Activated B cell treated with CpG ODN at 0.5 μM for 24 hours (primary cell): ENCODE measurements around the gene GPATCH2. TPM values are rescaled to one million over a fixed set of nuclear protein-coding genes. Genes with fewer than 3 reads are reported as not detected.

Experiments
- ATAC-seq: fragments of 200-7000 bp; cut with Tn5 transposase; one replicate; pipeline ENCODE4 v1.10.0; 2021; ENCODE audit warnings: low read depth, mild to moderate bottlenecking, moderate library complexity
- CTCF ChIA-PET: fragments of 350-600 bp; sonication (Branson Sonifier 250); formaldehyde crosslinking; loops from one replicate; lab custom pipeline; 2021; ENCODE audit warnings: antibody characterized with exemption; lab: Charles Lee
- POLR2A ChIA-PET: fragments of 350-600 bp; sonication (Branson Sonifier 250); formaldehyde crosslinking; loops from one replicate; lab custom pipeline; 2021; ENCODE audit warnings: antibody characterized with exemption; lab: Charles Lee
- DNase-seq: peaks from one replicate; pipeline ENCODE4 v3.0.0; 2022
- H3K27ac Mint-ChIP-seq: one replicate; pipeline ENCODE4 v1.8.0; 2020; ENCODE audit warnings: mixed read lengths
- H3K27me3 Mint-ChIP-seq: one replicate; pipeline ENCODE4 v1.8.0; 2021; ENCODE audit warnings: mixed read lengths
- H3K36me3 Mint-ChIP-seq: one replicate; pipeline ENCODE4 v1.8.0; 2021; ENCODE audit warnings: low read depth, mixed read lengths
- H3K4me1 Mint-ChIP-seq: one replicate; pipeline ENCODE4 v1.8.0; 2021; ENCODE audit warnings: mixed read lengths
- H3K4me3 Mint-ChIP-seq: one replicate; pipeline ENCODE4 v1.8.0; 2020; ENCODE audit warnings: mild to moderate bottlenecking, mixed read lengths
- H3K9me3 Mint-ChIP-seq: one replicate; pipeline ENCODE4 v1.8.0; 2020; ENCODE audit warnings: mixed read lengths
- intact Hi-C: fragments of 100-400 bp; cut with micrococcal nuclease; formaldehyde crosslinking; loops from one replicate; pipeline ENCODE4 v1.15.1; 2024
- total RNA-seq: library from RNA; stranded (reverse); gene quantifications from 2 replicates; pipeline ENCODE4 v1.2.3, GENCODE V29; 2022
- TF ChIP-seq, protein P1 (sequence below): fragments of 200-600 bp; IDR thresholded peaks from one replicate; pipeline ENCODE4 v1.8.0; 2022; ENCODE audit warnings: antibody characterized with exemption, mild to moderate bottlenecking

GPATCH2 gene
- total RNA-seq, 1 donor from 2014 or later, result 17.5 TPM

GRCh38 chr1:217449370-217449769 lies 181.5 kb downstream of the GPATCH2 start:
- TF ChIP-seq, protein P1, sequence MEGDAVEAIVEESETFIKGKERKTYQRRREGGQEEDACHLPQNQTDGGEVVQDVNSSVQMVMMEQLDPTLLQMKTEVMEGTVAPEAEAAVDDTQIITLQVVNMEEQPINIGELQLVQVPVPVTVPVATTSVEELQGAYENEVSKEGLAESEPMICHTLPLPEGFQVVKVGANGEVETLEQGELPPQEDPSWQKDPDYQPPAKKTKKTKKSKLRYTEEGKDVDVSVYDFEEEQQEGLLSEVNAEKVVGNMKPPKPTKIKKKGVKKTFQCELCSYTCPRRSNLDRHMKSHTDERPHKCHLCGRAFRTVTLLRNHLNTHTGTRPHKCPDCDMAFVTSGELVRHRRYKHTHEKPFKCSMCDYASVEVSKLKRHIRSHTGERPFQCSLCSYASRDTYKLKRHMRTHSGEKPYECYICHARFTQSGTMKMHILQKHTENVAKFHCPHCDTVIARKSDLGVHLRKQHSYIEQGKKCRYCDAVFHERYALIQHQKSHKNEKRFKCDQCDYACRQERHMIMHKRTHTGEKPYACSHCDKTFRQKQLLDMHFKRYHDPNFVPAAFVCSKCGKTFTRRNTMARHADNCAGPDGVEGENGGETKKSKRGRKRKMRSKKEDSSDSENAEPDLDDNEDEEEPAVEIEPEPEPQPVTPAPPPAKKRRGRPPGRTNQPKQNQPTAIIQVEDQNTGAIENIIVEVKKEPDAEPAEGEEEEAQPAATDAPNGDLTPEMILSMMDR, result no peak
- intact Hi-C loops, result no loop called here
- DNase-seq, result no peak
- no peak overlapping the region for H3K4me3 Mint-ChIP-seq
- ChIA-PET CTCF (no interaction called here), POLR2A (no interaction called here)
- no peak for ATAC-seq
- H3K4me1 Mint-ChIP-seq, result no peaks in the 10 kb centered on the region
- H3K36me3 Mint-ChIP-seq, result peaks cover 14% of the 10 kb centered on the region
- H3K9me3 Mint-ChIP-seq, result no peaks in the 10 kb centered on the region
- no peaks in the 10 kb centered on the region for H3K27me3 Mint-ChIP-seq
- H3K27ac Mint-ChIP-seq, result no peak overlapping the region

DNA sequence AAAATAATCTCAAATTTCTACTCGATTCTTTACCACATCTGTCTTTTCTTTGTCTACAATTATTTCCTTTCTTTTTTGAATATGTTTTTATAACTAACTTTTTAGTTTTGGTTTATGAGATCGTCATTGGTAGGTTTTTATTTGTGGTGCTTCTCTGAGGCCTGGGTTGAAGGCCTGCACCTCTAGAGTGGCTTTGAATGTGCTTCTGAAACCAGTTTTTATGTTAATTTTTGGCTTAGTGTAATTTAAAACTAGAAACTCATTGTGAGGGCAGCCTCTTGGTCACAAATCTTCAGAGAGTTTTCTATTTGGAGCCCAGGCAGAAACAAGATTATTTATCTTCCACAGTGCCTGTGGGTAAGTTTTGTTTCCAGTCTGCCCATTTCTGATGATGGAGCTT lies 187.0 kb downstream of the GPATCH2 start:
- intact Hi-C loops, result no loop called here
- H3K36me3 Mint-ChIP-seq, result peaks cover 25% of the 10 kb centered on the region

GRCh38 chr1:217437376-217437775 lies 193.5 kb downstream of the GPATCH2 start:
- TF ChIP-seq, protein P1, result no peak
- no peaks in the 10 kb centered on the region for H3K27me3 Mint-ChIP-seq
- H3K4me3 Mint-ChIP-seq, result no peak overlapping the region
- ATAC-seq (no peak), DNase-seq (no peak)
- peaks cover 27% of the 10 kb centered on the region for H3K36me3 Mint-ChIP-seq
- intact Hi-C loops, result loop anchor here (10.0 kb wide), 1 partner anchor 307 kb away; no protein-coding TSS in a partner anchor
- H3K9me3 Mint-ChIP-seq, result peaks cover 6% of the 10 kb centered on the region
- ChIA-PET CTCF (no interaction called here), POLR2A (no interaction called here)
- H3K27ac Mint-ChIP-seq, result no peak overlapping the region
- no peaks in the 10 kb centered on the region for H3K4me1 Mint-ChIP-seq

More for the DNA sequence above, 187.0 kb downstream of the GPATCH2 start:
- Mint-ChIP-seq H3K4me1 (no peaks in the 10 kb centered on the region), H3K9me3 (peaks cover 5% of the 10 kb centered on the region), H3K27me3 (no peaks in the 10 kb centered on the region), H3K27ac (no peak overlapping the region), H3K4me3 (no peak overlapping the region)
- CTCF ChIA-PET, result no interaction called here
- no peak for DNase-seq
- ATAC-seq, result no peak
- TF ChIP-seq, protein P1, result no peak
- POLR2A ChIA-PET, result no interaction called here

DNA sequence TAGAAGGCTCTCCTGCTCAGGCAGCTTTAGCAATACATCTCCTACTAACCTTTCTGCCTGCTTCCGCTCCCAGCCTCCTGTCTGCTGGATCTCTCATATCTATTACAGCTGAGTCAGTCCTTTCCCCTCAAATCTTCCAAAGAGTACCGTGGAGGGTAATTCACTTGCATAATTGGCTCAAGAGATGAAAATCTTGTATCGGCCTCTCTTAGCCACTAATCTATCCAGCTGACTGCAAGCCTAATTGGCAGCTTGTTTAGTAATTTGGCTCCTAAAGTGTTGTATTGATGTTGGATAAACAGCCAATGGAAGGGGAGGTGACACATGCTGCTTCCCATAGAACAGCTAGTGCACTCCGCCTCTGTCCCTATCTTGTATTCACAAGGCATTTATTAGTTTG lies 195.7 kb downstream of the GPATCH2 start:
- intact Hi-C loops, result loop anchor here (10.0 kb wide), 1 partner anchor 310 kb away; no protein-coding TSS in a partner anchor

DNA sequence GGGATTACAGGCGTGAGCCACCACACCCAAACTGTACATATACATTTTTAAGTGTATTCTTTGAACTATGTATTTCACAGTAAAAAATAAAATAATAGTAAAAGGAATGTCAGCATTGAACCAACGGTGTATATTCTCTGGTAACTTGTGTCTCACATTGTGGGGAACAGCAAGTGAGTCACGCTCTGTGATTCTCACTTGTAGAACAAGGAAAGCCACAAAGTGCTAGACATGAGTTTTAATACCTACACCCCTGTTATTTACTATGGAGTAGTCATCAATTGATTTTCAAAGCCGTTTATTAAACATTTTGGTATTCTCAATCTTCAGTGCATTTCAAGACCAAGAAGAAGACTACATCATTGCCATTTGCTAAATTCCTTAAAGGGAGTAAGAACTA lies 197.2 kb downstream of the GPATCH2 start:
- peaks cover 12% of the 10 kb centered on the region for H3K36me3 Mint-ChIP-seq

More for the DNA sequence above, 195.7 kb downstream of the GPATCH2 start:
- ATAC-seq (no peak), DNase-seq (no peak)
- ChIA-PET CTCF (no interaction called here), POLR2A (no interaction called here)
- peaks cover 3% of the 10 kb centered on the region for H3K9me3 Mint-ChIP-seq
- no peaks in the 10 kb centered on the region for H3K4me1 Mint-ChIP-seq
- no peak overlapping the region for H3K27ac Mint-ChIP-seq
- H3K4me3 Mint-ChIP-seq, result no peak overlapping the region
- TF ChIP-seq, protein P1, result no peak
- peaks cover 24% of the 10 kb centered on the region for H3K36me3 Mint-ChIP-seq
- H3K27me3 Mint-ChIP-seq, result no peaks in the 10 kb centered on the region

More for the DNA sequence above, 197.2 kb downstream of the GPATCH2 start:
- POLR2A ChIA-PET, result no interaction called here
- TF ChIP-seq, protein P1, result no peak
- intact Hi-C loops, result loop anchor here (10.0 kb wide), 1 partner anchor 311 kb away; no protein-coding TSS in a partner anchor
- DNase-seq (no peak), ATAC-seq (no peak)
- Mint-ChIP-seq H3K27ac (no peak overlapping the region), H3K9me3 (no peaks in the 10 kb centered on the region), H3K27me3 (no peaks in the 10 kb centered on the region), H3K4me3 (no peak overlapping the region), H3K4me1 (no peaks in the 10 kb centered on the region)
- CTCF ChIA-PET, result no interaction called here
